GM18868 (cell line): ENCODE results near the gene CLCN3.
"Not testable (repeated sequence)": the region's sequence is repeated elsewhere in the genome, so short reads cannot be mapped to it uniquely, and the experiment has no call there.

ENCODE experiments used
- ATAC-seq: cut with Tn5 transposase; IDR thresholded peaks from one replicate; pipeline ENCODE4 v1.9.1; 2021; ENCODE audit warnings: mild to moderate bottlenecking, moderate library complexity; ENCODE audit not compliant: unreplicated experiment

CLCN3 gene

DNA sequence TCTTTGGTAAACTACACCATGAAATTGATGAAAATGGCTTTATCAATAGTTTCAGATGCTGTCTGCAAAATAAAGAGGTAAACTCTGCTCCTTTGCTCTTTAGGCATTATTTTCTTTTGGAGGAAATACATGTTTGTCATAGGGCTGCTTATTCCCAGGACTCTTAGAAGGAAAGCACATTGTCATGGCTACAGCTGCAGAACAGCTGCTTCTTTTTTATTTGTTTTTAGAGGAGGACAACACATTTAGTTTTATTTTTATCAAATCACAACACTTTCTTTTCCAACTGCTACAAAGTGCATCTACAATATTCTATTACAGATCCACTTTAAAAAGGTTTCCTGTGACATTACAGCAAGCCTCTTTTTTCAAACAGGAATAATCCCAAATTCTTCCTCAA lies 150.0 kb downstream of the CLCN3 start:
- ATAC-seq, result no peak

DNA sequence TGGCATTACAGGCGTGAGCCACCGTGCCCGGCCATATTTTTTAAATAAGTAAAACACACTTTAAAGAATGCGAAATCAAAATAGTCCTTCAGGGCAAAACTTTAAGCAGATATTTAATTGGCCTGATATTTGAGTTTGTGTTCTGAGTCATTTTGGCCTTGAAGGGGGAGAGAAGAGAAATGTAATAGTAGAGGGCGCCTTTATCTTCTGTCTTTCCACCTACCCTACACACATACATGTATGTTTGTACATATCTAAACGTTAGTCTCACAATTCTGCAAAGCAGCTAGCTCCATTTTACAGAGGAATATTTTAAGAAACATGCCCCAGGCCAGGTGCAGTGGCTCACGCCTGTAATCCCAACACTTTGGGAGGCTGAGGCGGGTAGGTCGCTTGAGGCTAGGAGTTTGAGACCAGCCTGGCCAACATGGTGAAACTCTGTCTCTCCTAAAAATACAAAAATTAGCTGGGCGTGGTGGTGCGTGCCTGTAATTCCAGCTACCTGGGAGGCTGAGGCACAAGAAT lies 151.2 kb downstream of the CLCN3 start:
- not testable (repeated sequence) for ATAC-seq
